Heart left ventricle (tissue), 13 donors: Measurements from ENCODE around the gene ADRA2B.

Experiments used
- CTCF ChIP-seq, 12 donors: fragments of 200-600 bp; sonication (generic) in 4 of 12; IDR thresholded peaks; one replicate each; pipeline versions ENCODE4 v1.5.0 to v1.8.0; 2018 to 2022; ENCODE audit warnings: antibody characterized with exemption in 12 of 12, mild to moderate bottlenecking in 5 of 12
- POLR2A ChIP-seq, 2 donors: fragments of 450-650 bp; IDR thresholded peaks; one replicate each; pipeline ENCODE4 v1.6.1; 2017; ENCODE audit warnings: antibody characterized with exemption in 2 of 2, mild to moderate bottlenecking in 2 of 2, moderate library complexity in 2 of 2
- donor health status: ischemic (EF 13 %, LVEDD 7.1; RV severe dilation, severe dysfunction).
- donor health status: DM: no; HTN: yes; CAD: no.
- donor health status: DM: no; HTN: no; CAD: no.
- donor health status: ischemic (EF 25% LVEDD 6.9; RV normal size, moderate dysfunction).
- donor health status: ischemic (EF 25% LVEDD 5.7; RV mildly dilated, moderate dysfunction).
- donor health status: ischemic (EF 35%, LVEDD 5.7; RV mildly dilated, moderate dysfunction).
- donor health status: nonischemic (EF 11% LVEDD 7.7; RV severe dilation, severe dysfunction).
- donor health status: DM: yes; HTN: yes; CAD: no.
- donor health status: PGD.
- donor health status: ischemic (EF 29% LVEDD 5.4; RV normal size, mild dysfunction).
- donor health status: nonischemic (EF 23%, LVEDD 6.1; RV moderate dilation, normal function).

GRCh38 chr2:96123290-96123689 is 6.9 kb upstream of the ADRA2B start:
- TF ChIP-seq CTCF (IDR thresholded peaks at IDR 0.05) (no peak), POLR2A (IDR thresholded peaks at IDR 0.05) (no peak)
